Measurements from ENCODE around the gene GRAMD1C. TPM values are rescaled to one million over a fixed set of nuclear protein-coding genes. Genes with fewer than 3 reads are reported as not detected.
A peak's percentile ranks its signal among the peaks of the same experiment; 100 is the strongest.

The GRAMD1C gene
- 13.8 and 29.7 TPM in 2 replicates for total RNA-seq (2014; rRNA removed; shearing (Covaris generic))

DNA sequence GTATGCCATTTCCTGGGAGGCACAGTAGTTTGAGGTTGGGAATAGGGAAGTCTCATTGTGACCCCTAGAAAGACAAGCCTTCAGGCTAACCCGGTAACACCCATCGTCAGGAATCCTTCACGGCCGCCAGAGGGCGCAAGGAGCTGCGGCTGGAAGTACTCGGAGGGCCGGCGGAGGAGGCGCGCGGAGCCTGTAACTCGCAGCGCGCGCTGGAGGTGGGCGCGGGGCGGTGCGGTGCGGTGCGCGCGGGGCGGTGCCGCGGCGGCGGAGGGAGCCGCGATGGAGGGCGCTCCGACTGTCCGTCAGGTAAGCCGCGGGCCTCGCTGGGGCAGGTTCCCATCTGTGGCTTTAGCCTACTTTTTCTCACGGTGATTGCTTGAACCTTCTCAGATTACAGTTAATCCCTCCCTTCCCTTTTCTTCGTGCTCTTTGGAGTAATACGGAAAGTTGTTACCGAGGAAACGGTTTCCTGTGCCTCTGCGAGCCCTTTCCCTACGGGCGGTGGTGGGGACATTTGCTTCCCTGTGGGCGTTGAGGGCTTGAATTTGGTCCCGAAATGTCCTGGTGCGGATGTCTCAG, at the start of gene GRAMD1C:
TSS of gene GRAMD1C (plus strand) at position 158 of the 579 bp plus-strand sequence. CDS start at position 280, 122 bp downstream.
- peak within 1 kb of the TSS; percentile 31 for H3K27ac ChIP-seq
- DNase-seq (ENCODE audit: low read depth in 1 of 2, low spot score in 2 of 2) = peak; percentile 80 to 84

DNA sequence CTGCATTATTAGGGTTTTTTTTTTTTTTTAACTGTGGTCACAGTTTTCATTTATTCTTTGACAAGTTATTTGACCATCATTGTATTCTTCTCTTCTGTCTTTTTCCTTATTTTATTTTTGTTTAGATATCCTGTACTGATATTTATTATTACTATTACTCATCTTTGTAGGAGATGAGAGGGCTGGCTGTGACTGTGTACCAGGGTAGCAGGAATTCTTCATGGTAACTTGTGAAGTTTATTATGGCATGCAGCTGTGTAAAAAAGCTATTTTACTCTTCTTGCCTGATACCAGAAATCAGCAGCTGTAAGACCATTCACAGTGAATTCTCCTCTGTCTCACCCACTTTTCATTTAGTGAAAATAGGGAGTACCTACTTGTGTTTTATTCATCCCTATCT, 47.2 kb upstream of the GRAMD1C start:
- Histone ChIP-seq H3K27ac (0 out of 2 replicates have a peak overlapping the region, but pooled peaks have one; percentile 9), H3K36me3 (peaks cover 30% of the 10 kb centered on the region), H3K4me3 (no peak overlapping the region), H3K27me3 (replicated peaks) (no peaks in the 10 kb centered on the region), H3K4me1 (replicated peaks) (peaks cover 22% of the 10 kb centered on the region), H3K9me3 (replicated peaks) (no peaks in the 10 kb centered on the region)
- peak in 1 of 2 experiments; percentile 49 for DNase-seq (ENCODE audit: low read depth in 1 of 2, low spot score in 2 of 2)

More for the DNA sequence above, at the start of gene GRAMD1C:
- H3K36me3 ChIP-seq = no peaks in the 10 kb centered on the region
- no peaks in the 10 kb centered on the region for H3K9me3 ChIP-seq (replicated peaks)
- H3K27me3 ChIP-seq (replicated peaks) = no peaks in the 10 kb centered on the region
- H3K4me1 ChIP-seq (replicated peaks) = peaks cover 5% of the 10 kb centered on the region
- H3K4me3 ChIP-seq = peak within 1 kb of the TSS; percentile 66

DNA sequence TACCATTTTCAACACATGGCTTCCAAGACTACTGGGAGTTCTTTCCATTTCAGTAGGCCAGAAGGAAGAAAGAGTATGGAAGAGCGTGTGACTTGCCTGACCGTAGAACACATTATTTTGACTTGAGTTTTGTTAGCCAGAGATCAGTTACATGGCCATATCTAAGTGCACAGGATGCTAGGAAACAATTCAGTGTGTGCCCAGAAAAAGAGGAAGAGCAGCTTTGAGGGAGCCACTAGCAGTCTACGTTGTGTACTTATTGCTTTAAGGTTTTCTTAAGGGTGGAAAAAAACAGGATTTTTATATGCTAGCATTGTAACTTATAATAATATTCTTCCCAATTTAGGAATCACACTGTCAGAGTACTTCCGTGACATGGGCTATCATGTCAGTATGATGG, 44.1 kb upstream of the GRAMD1C start:
- Histone ChIP-seq H3K4me3 (no peak overlapping the region), H3K9me3 (replicated peaks) (no peaks in the 10 kb centered on the region), H3K4me1 (replicated peaks) (peaks cover 22% of the 10 kb centered on the region), H3K27ac (no peak overlapping the region), H3K36me3 (peaks cover 26% of the 10 kb centered on the region), H3K27me3 (replicated peaks) (no peaks in the 10 kb centered on the region)
- no peak for DNase-seq (ENCODE audit: low read depth in 1 of 2, low spot score in 2 of 2)

DNA sequence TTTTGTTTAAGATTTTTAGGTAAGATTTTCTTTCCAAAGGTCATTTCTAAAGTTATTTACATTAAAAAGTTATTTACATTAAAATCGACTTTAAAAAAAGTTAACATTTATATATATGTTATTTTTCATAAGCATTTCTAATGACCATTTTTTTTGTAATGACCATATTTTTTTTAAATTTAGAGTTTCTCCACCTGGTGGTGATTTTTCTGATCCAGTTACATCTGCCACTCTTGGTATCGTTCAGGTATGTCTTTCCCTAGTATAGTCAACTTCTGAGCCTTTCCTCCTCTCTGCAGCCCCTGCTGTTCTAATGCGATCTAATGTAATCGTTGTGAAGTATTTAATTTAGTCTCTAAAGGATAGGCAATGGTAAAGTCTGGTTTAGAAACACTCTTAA, 42.9 kb upstream of the GRAMD1C start:
- DNase-seq (ENCODE audit: low read depth in 1 of 2, low spot score in 2 of 2) = no peak
- no peak overlapping the region for H3K4me3 ChIP-seq

DNA sequence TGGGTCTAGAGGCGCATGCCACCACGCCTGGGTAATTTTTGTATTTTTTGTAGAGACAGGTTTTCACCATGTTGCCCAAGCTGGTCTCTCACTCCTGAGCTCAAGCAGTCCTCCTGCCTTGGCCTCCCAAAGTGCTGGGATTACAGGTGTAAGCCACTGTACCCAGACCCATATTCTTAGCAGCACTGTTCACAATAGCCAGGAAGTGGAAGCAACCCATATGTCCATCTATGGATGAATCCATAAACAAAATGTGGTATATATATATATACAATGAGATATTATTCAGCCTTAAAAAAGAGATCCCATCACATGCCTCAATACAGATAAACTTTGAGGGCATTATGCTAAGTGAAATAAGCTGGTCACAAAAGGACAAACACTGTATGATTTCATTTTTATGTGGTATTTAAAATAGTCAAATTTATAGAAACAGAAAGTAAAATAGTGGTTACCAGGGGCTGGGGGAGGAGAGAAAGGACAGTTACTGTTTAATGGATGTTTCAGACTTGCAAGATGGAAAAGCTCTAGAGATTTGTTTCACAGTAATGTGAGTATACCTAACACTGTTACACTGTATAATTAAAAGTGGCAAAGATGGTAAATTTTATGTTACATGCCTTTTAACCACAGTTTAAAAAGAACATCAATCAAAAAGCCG, 35.7 kb upstream of the GRAMD1C start:
- Histone ChIP-seq H3K27me3 (replicated peaks) (no peaks in the 10 kb centered on the region), H3K4me3 (no peak overlapping the region), H3K36me3 (peaks cover 48% of the 10 kb centered on the region), H3K4me1 (replicated peaks) (no peaks in the 10 kb centered on the region), H3K27ac (no peak overlapping the region), H3K9me3 (replicated peaks) (no peaks in the 10 kb centered on the region)
- DNase-seq (ENCODE audit: low read depth in 1 of 2, low spot score in 2 of 2) = no peak

More for the DNA sequence above, 42.9 kb upstream of the GRAMD1C start:
- Histone ChIP-seq H3K36me3 (peaks cover 27% of the 10 kb centered on the region), H3K4me1 (replicated peaks) (peaks cover 13% of the 10 kb centered on the region), H3K27ac (no peak overlapping the region), H3K27me3 (replicated peaks) (no peaks in the 10 kb centered on the region), H3K9me3 (replicated peaks) (no peaks in the 10 kb centered on the region)

DNA sequence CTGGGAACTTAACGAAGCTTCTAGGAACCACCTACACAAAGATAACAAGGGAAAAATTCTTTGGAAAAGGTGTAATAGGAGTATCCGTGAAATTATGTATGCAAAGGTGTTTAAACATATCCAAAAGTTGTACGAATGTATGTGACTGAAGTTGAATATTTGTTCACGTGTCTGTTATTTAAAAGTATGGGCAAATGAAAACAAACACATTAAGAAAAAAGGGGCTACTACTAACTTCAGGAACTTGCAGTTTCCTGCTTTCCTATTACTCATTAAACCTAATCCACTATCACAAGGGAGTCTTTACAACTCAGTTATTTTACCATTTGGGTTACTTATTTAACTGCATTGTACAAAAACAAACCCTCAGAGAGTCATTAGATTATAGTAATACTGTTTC, 33.9 kb upstream of the GRAMD1C start:
- no peak for DNase-seq (ENCODE audit: low read depth in 1 of 2, low spot score in 2 of 2)
- peaks cover 43% of the 10 kb centered on the region for H3K36me3 ChIP-seq
- H3K27ac ChIP-seq = no peak overlapping the region
- H3K4me1 ChIP-seq (replicated peaks) = no peaks in the 10 kb centered on the region
- H3K4me3 ChIP-seq = no peak overlapping the region
- no peaks in the 10 kb centered on the region for H3K27me3 ChIP-seq (replicated peaks)
- H3K9me3 ChIP-seq (replicated peaks) = no peaks in the 10 kb centered on the region

- Histone ChIP-seq H3K36me3 (peaks cover 43% of the 10 kb centered on the region), H3K27me3 (replicated peaks) (no peaks in the 10 kb centered on the region), H3K4me1 (replicated peaks) (no peaks in the 10 kb centered on the region), H3K4me3 (no peak overlapping the region), H3K9me3 (replicated peaks) (no peaks in the 10 kb centered on the region), H3K27ac (no peak overlapping the region)
- DNase-seq (ENCODE audit: low read depth in 1 of 2, low spot score in 2 of 2) = no peak
Observed at GRCh38 chr3:113805249-113805648, 33.3 kb upstream of the GRAMD1C start.

- Histone ChIP-seq H3K4me3 (no peak overlapping the region), H3K9me3 (replicated peaks) (no peaks in the 10 kb centered on the region), H3K27ac (no peak overlapping the region), H3K27me3 (replicated peaks) (no peaks in the 10 kb centered on the region), H3K4me1 (replicated peaks) (no peaks in the 10 kb centered on the region), H3K36me3 (peaks cover 8% of the 10 kb centered on the region)
- no peak for DNase-seq (ENCODE audit: low read depth in 1 of 2, low spot score in 2 of 2)
Observed at GRCh38 chr3:113812854-113813253, 25.7 kb upstream of the GRAMD1C start.

DNA sequence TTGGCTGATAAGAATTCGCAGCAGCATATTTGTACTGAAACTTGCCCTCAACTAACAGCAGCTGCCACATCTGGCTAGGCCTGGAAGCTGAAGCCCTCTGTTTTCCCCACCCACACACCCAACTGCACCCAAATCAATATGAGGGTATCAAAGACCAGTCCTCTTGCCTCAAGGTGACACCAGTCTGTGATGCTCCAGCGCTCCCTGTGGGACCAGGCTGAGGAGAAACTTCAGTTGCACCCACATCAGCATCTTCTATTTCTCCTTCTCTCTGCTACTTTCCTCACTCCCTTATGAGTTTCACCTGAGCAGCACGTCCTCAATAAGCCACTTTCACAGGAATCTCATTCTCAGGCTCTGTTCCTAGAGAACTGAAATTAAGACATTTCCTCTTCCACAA, 18.7 kb upstream of the GRAMD1C start:
- DNase-seq (ENCODE audit: low read depth in 1 of 2, low spot score in 2 of 2) = no peak
- no peak overlapping the region for H3K4me3 ChIP-seq
- no peaks in the 10 kb centered on the region for H3K9me3 ChIP-seq (replicated peaks)

DNA sequence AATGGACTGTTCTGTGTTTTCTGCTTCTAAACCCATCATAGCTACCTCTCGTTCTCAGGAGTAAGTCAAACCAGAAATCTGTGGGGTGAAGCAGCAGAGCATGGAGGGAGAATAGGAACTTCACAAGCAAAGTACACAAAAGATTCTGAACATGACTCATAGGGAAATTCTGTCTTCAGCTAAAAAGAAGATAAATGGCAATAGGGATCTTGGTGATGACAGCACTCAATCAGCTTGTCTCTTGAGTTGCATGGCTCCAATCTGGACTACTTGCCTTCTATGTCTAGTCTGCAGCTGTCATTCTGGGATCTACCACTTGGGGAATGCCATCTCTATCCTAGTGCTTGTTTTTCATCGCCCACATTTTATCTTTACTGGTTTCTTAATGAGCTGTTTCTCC, 13.5 kb upstream of the GRAMD1C start:
- Histone ChIP-seq H3K27ac (peak overlapping the region; percentile 52), H3K4me1 (replicated peaks) (peaks cover 18% of the 10 kb centered on the region), H3K9me3 (replicated peaks) (no peaks in the 10 kb centered on the region), H3K4me3 (no peak overlapping the region), H3K27me3 (replicated peaks) (no peaks in the 10 kb centered on the region), H3K36me3 (no peaks in the 10 kb centered on the region)
- DNase-seq (ENCODE audit: low read depth in 1 of 2, low spot score in 2 of 2) = peak; percentile 46

More for the DNA sequence above, 18.7 kb upstream of the GRAMD1C start:
- no peak overlapping the region for H3K27ac ChIP-seq
- H3K4me1 ChIP-seq (replicated peaks) = peaks cover 5% of the 10 kb centered on the region
- no peaks in the 10 kb centered on the region for H3K36me3 ChIP-seq
- no peaks in the 10 kb centered on the region for H3K27me3 ChIP-seq (replicated peaks)

DNA sequence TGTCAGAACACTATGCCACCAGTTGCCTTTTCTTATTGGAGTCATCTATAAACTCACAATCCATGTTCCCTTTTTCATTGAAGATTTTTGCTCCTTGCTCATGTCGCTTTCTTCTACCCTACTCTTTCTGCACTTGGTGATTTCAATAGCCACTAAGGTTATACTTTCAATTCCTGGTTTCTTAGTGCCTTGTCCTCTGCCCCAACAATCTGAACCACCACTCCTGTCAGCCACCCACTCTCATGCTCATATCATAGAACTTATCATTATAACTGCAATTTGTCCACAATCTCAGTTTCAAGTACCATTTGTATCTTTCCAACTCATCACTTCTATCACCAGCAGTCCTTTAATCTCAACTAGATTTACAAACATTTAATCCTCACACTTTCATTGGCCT, 10.0 kb upstream of the GRAMD1C start:
- H3K27me3 ChIP-seq (replicated peaks) = no peaks in the 10 kb centered on the region
- no peaks in the 10 kb centered on the region for H3K9me3 ChIP-seq (replicated peaks)
- H3K4me1 ChIP-seq (replicated peaks) = peaks cover 47% of the 10 kb centered on the region
- no peak for DNase-seq (ENCODE audit: low read depth in 1 of 2, low spot score in 2 of 2)
- no peaks in the 10 kb centered on the region for H3K36me3 ChIP-seq
- no peak overlapping the region for H3K27ac ChIP-seq
- no peak overlapping the region for H3K4me3 ChIP-seq

DNA sequence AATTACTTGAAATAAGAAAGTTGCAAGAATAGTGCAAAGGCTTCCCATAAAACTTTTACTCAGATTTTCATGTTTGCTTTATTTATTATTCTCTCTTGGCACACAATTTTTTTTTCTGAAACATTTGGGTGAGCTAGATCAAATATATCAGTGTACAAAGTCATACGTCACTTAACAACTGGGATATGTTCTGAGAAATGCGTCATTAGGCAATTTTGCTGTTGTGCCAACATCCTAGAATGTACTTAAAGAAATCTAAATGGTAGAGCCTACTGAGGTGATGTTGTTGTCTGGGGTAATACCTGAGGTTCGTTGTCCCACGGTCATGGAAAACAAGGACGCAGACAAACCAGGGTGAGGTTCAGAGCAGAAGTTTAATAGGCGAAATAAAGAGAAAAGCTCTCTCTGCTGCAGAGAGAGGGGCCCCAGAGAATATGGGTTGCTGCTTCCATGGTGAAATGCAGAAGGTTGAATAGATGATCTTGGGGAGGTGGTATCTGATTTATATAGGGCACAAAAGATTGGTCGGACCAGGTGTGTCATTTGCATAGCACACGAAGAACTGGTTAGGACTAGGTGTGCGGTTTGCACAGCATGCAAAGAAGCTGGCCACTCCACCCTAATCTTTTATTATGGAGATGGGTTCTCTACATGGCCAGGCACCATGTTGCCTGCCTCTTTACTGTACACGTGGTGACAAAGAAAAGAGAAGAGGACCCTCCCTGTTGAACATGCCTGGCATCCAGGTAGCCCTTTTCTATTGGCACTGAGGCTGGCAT, 8.8 kb upstream of the GRAMD1C start:
- Histone ChIP-seq H3K36me3 (no peaks in the 10 kb centered on the region), H3K4me1 (replicated peaks) (peaks cover 42% of the 10 kb centered on the region), H3K27ac (peak overlapping the region; percentile 63), H3K9me3 (replicated peaks) (no peaks in the 10 kb centered on the region), H3K4me3 (no peak overlapping the region), H3K27me3 (replicated peaks) (no peaks in the 10 kb centered on the region)
- DNase-seq (ENCODE audit: low read depth in 1 of 2, low spot score in 2 of 2) = no peak

DNA sequence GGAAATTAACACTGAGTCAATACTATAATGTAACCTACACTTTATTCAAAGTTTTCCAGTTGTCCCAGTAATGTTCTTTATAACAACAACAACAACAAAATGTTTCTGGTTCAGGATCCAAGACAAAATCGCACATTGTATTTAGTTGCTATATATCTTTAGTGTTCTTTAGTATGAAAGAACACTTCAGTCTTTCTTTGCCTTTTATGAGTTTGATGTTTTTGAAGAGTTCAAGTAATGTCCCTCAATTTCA, 7.6 kb upstream of the GRAMD1C start:
- DNase-seq (ENCODE audit: low read depth in 1 of 2, low spot score in 2 of 2) = no peak
- H3K4me1 ChIP-seq (replicated peaks) = peaks cover 34% of the 10 kb centered on the region
- no peaks in the 10 kb centered on the region for H3K36me3 ChIP-seq
- H3K9me3 ChIP-seq (replicated peaks) = no peaks in the 10 kb centered on the region
- H3K27me3 ChIP-seq (replicated peaks) = no peaks in the 10 kb centered on the region
- H3K4me3 ChIP-seq = no peak overlapping the region
- H3K27ac ChIP-seq = peak overlapping the region; percentile 63

DNA sequence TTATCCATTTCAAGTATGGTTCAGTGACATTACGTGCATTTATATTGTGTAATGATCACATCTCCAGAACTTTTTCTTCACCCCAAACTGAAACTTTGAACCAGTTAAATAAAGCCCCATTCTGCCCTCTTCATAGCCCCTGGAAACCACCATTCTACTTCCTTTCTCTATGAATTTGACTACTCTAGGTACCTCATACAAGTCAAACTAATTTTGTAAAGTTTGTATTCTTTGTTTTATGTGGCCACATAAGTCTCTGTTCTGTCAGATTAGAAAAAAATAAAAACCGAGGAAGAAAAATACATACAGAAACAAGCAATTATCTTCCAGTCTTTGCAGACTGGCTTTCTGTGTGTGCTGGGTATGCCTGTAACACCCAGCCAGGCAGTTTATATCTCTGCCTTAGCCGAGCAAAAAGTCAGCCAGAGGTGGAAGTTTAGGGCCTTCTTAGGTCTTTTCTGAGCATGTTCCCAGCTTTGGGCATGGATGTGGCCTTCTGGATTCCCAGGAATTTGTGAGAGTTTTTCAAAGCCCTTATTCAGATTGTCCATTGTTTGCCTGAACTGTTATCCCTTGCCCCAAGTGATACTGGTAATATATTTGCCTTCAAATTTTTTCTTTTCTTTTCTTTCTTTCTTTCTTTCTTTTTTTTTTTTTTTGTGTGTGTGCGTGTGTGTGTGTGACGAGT, 6.0 kb upstream of the GRAMD1C start:
- peak in 1 of 2 experiments; percentile 57 for DNase-seq (ENCODE audit: low read depth in 1 of 2, low spot score in 2 of 2)
- H3K4me1 ChIP-seq (replicated peaks) = peaks cover 34% of the 10 kb centered on the region
- H3K27ac ChIP-seq = peak overlapping the region; percentile 67
- no peaks in the 10 kb centered on the region for H3K27me3 ChIP-seq (replicated peaks)
- no peaks in the 10 kb centered on the region for H3K9me3 ChIP-seq (replicated peaks)
- no peak overlapping the region for H3K4me3 ChIP-seq
- no peaks in the 10 kb centered on the region for H3K36me3 ChIP-seq
